ENCODE results near the gene LRP5. TPM values are rescaled to one million over a fixed set of nuclear protein-coding genes. Genes with fewer than 3 reads are reported as not detected.

Gene LRP5
- total and polyA plus RNA-seq, 9 donors = 3.1 to 63.8 (median 47.2) TPM

DNA sequence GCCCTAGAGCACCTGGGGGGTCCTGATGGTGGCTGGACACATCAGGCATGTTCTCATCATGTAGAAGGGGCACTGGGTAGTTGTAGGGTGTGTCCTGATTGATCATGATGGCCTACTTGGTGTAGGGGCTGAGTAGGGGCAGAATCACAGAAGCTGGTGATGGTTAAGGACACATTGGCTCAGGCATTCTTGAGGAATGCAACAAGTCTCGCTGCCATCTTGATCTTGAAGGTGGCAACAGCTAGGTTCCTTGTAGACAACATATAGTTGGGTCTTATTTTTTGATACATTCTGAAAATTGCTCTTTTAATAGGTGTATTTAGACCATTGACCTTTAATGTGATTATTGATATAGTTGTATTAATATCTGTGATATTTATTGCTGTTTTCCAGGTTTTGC is 176.2 kb downstream of the LRP5 start:
- Histone ChIP-seq H3K4me1 (ENCODE audit: insufficient read depth) (peaks cover 11% of the 10 kb centered on the region), H3K27ac (no peak overlapping the region), H3K4me3 (no peak overlapping the region), H3K9me3 (no peaks in the 10 kb centered on the region), H3K27me3 (no peaks in the 10 kb centered on the region), H3K36me3 (no peaks in the 10 kb centered on the region)
- 98 to 100% (median 100%) methylated on average over 1 of the region's 1 CpG for WGBS, 3 donors
- DNase-seq = no peak
- TF ChIP-seq, protein P1, sequence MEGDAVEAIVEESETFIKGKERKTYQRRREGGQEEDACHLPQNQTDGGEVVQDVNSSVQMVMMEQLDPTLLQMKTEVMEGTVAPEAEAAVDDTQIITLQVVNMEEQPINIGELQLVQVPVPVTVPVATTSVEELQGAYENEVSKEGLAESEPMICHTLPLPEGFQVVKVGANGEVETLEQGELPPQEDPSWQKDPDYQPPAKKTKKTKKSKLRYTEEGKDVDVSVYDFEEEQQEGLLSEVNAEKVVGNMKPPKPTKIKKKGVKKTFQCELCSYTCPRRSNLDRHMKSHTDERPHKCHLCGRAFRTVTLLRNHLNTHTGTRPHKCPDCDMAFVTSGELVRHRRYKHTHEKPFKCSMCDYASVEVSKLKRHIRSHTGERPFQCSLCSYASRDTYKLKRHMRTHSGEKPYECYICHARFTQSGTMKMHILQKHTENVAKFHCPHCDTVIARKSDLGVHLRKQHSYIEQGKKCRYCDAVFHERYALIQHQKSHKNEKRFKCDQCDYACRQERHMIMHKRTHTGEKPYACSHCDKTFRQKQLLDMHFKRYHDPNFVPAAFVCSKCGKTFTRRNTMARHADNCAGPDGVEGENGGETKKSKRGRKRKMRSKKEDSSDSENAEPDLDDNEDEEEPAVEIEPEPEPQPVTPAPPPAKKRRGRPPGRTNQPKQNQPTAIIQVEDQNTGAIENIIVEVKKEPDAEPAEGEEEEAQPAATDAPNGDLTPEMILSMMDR (IDR thresholded peaks at IDR 0.05) = no peak
- TF ChIP-seq POLR2A (IDR thresholded peaks at IDR 0.05) (no peak), EP300 (IDR thresholded peaks at IDR 0.05) (no peak)
- intact Hi-C loops (cut with DNase I) = no loop called here

DNA sequence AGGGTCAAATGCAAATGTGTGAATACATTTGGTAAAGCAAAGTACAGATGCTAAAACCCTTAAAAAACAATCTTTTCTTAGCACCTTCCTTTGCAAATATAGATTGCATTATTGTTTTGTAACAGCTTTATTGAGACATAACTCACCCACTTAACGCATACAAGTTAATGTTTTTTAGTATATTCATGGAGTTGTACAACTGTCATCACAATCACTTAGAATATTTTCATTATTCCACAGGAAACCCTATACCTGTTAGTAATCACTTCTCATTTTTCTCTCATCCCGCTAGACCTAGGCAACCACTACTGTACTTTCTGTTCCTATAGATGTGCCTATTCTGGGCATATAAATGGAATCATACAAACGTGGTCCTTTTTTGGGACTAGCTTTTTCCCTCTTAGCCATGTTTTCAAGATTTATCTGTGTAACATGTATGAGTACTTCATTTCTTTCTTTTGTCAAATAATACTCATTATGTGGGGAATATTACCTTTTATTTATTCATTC is 182.9 kb downstream of the LRP5 start:
- H3K4me1 ChIP-seq (ENCODE audit: insufficient read depth) = peaks cover 18% of the 10 kb centered on the region
- no peaks in the 10 kb centered on the region for H3K9me3 ChIP-seq
- WGBS, 3 donors = 72 to 75% (median 73%) methylated on average over 3 of the region's 3 CpGs

GRCh38 chr11:68495872-68496271 is 183.5 kb downstream of the LRP5 start:
- Histone ChIP-seq H3K4me3 (no peak overlapping the region), H3K36me3 (no peaks in the 10 kb centered on the region), H3K27me3 (no peaks in the 10 kb centered on the region), H3K9me3 (no peaks in the 10 kb centered on the region), H3K4me1 (ENCODE audit: insufficient read depth) (peaks cover 22% of the 10 kb centered on the region), H3K27ac (no peak overlapping the region)
- intact Hi-C loops (cut with DNase I) = no loop called here
- 66 to 77% (median 68%) methylated on average over 3 of the region's 3 CpGs for WGBS, 3 donors
- no peak for DNase-seq
- TF ChIP-seq POLR2A (IDR thresholded peaks at IDR 0.05) (no peak), EP300 (IDR thresholded peaks at IDR 0.05) (no peak)
- TF ChIP-seq, protein P1 (IDR thresholded peaks at IDR 0.05) = no peak

More for the DNA sequence above, 182.9 kb downstream of the LRP5 start:
- intact Hi-C loops (cut with DNase I) = no loop called here
- TF ChIP-seq EP300 (IDR thresholded peaks at IDR 0.05) = no peak
- TF ChIP-seq POLR2A (IDR thresholded peaks at IDR 0.05) = no peak
- TF ChIP-seq, protein P1 (IDR thresholded peaks at IDR 0.05) = no peak
- no peaks in the 10 kb centered on the region for H3K36me3 ChIP-seq
- H3K27me3 ChIP-seq = no peaks in the 10 kb centered on the region
- H3K27ac ChIP-seq = no peak overlapping the region
- H3K4me3 ChIP-seq = no peak overlapping the region
- DNase-seq = no peak

GRCh38 chr11:68497761-68498160 is 185.4 kb downstream of the LRP5 start:
- intact Hi-C loops (cut with DNase I) = no loop called here
- Histone ChIP-seq H3K27me3 (no peaks in the 10 kb centered on the region), H3K4me1 (ENCODE audit: insufficient read depth) (peaks cover 29% of the 10 kb centered on the region), H3K27ac (no peak overlapping the region), H3K36me3 (no peaks in the 10 kb centered on the region), H3K4me3 (no peak overlapping the region), H3K9me3 (no peaks in the 10 kb centered on the region)
- TF ChIP-seq EP300 (IDR thresholded peaks at IDR 0.05) (no peak), POLR2A (IDR thresholded peaks at IDR 0.05) (no peak)
- DNase-seq = no peak
- 11 to 21% (median 14%) methylated on average over 2 of the region's 2 CpGs for WGBS, 3 donors

GRCh38 chr11:68498321-68498720 is 185.9 kb downstream of the LRP5 start:
- intact Hi-C loops (cut with DNase I) = no loop called here
- H3K27ac ChIP-seq = no peak overlapping the region
- DNase-seq = no peak
- H3K4me3 ChIP-seq = no peak overlapping the region
- H3K27me3 ChIP-seq = no peaks in the 10 kb centered on the region
- peaks cover 32% of the 10 kb centered on the region for H3K4me1 ChIP-seq (ENCODE audit: insufficient read depth)
- TF ChIP-seq EP300 (IDR thresholded peaks at IDR 0.05) (no peak), POLR2A (IDR thresholded peaks at IDR 0.05) (no peak)
- TF ChIP-seq, protein P1 (IDR thresholded peaks at IDR 0.05) = no peak
- no peaks in the 10 kb centered on the region for H3K36me3 ChIP-seq
- H3K9me3 ChIP-seq = no peaks in the 10 kb centered on the region
- 57 to 61% (median 61%) methylated on average over 2 of the region's 2 CpGs for WGBS, 3 donors

Data from ovary (tissue), 9 donors.